ENCODE data around the gene TRIM52. TPM values are rescaled to one million over a fixed set of nuclear protein-coding genes. Genes with fewer than 3 reads are reported as not detected.

TRIM52 gene
- total and polyA plus RNA-seq, 2 of the 13 experiments (the other 11 are each of a cell fraction or from before 2014, with no cell fraction given), result 7.2 to 11.6 TPM

DNA sequence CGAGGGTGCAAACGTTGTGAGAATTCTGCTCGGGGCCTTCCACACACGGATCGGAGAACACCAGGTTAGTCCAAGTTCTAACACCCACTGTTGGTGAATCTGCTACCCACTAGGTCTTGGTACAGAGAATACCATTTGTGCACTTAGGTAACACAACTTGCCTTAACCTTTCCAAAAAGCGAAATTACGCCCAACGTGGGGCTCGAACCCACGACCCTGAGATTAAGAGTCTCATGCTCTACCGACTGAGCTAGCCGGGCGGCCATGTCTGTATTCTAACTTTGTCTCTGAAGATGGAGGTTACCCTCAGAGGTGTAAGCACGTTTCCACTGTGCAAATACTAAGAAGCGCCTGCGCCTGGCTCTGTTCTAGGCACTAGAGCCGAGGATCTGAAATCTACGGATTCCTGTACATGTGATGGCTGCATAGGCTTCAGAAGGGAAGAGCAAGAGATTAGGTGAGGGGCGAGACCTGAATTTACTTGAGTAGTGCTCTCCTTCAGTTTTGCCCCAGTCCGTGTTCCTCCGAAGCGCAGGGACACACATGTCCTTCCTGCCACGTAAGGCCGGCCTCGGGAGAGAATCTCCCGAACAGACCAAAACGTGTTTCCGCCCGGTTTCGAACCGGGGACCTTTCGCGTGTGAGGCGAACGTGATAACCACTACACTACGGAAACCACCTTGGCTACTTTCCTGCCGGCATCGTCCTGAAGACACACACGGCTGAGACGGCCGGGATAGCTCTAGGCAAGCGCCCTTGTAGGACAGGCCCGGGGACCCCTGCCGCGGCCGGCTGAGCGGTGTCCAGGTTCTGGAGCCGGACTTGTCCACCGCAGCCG, 38.9 kb downstream of the TRIM52 start (continued):
- no peak; the same call in 1 of the 2 replicates for TF ChIP-seq SAFB2 (CRISPR knock-in tag; IDR thresholded peaks at IDR 0.05; ENCODE audit: borderline replicate concordance, low read depth)
- no peak; the same call in 1 of the 2 replicates for TF ChIP-seq KAT7 (CRISPR knock-in tag; IDR thresholded peaks at IDR 0.05; ENCODE audit: borderline replicate concordance)
- TF ChIP-seq NFKB2 (CRISPR knock-in tag; IDR thresholded peaks at IDR 0.05; ENCODE audit: borderline replicate concordance), result peak; percentile 32; the same call in 1 of the 2 replicates
- TF ChIP-seq TCF7L2 (IDR thresholded peaks at IDR 0.05; ENCODE audit: low read depth, low read length), result no peak
- TF ChIP-seq, protein P1, sequence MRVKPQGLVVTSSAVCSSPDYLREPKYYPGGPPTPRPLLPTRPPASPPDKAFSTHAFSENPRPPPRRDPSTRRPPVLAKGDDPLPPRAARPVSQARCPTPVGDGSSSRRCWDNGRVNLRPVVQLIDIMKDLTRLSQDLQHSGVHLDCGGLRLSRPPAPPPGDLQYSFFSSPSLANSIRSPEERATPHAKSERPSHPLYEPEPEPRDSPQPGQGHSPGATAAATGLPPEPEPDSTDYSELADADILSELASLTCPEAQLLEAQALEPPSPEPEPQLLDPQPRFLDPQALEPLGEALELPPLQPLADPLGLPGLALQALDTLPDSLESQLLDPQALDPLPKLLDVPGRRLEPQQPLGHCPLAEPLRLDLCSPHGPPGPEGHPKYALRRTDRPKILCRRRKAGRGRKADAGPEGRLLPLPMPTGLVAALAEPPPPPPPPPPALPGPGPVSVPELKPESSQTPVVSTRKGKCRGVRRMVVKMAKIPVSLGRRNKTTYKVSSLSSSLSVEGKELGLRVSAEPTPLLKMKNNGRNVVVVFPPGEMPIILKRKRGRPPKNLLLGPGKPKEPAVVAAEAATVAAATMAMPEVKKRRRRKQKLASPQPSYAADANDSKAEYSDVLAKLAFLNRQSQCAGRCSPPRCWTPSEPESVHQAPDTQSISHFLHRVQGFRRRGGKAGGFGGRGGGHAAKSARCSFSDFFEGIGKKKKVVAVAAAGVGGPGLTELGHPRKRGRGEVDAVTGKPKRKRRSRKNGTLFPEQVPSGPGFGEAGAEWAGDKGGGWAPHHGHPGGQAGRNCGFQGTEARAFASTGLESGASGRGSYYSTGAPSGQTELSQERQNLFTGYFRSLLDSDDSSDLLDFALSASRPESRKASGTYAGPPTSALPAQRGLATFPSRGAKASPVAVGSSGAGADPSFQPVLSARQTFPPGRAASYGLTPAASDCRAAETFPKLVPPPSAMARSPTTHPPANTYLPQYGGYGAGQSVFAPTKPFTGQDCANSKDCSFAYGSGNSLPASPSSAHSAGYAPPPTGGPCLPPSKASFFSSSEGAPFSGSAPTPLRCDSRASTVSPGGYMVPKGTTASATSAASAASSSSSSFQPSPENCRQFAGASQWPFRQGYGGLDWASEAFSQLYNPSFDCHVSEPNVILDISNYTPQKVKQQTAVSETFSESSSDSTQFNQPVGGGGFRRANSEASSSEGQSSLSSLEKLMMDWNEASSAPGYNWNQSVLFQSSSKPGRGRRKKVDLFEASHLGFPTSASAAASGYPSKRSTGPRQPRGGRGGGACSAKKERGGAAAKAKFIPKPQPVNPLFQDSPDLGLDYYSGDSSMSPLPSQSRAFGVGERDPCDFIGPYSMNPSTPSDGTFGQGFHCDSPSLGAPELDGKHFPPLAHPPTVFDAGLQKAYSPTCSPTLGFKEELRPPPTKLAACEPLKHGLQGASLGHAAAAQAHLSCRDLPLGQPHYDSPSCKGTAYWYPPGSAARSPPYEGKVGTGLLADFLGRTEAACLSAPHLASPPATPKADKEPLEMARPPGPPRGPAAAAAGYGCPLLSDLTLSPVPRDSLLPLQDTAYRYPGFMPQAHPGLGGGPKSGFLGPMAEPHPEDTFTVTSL (CRISPR knock-in tag; IDR thresholded peaks at IDR 0.05; ENCODE audit: borderline replicate concordance), result peak; percentile 24; the same call in 1 of the 2 replicates
- TF ChIP-seq HHEX (CRISPR knock-in tag; IDR thresholded peaks at IDR 0.05), result no peak
- no peak for TF ChIP-seq ZKSCAN1 (IDR thresholded peaks at IDR 0.05; ENCODE audit: low read length)
- TF ChIP-seq POLR2AphosphoS2 (IDR thresholded peaks at IDR 0.05; ENCODE audit: low read depth, low read length), result no peak
- no peak for TF ChIP-seq ZNF569 (CRISPR knock-in tag; IDR thresholded peaks at IDR 0.05; ENCODE audit: borderline replicate concordance)
- TF ChIP-seq HDAC6 (IDR thresholded peaks at IDR 0.05; ENCODE audit: low read depth, low read length), result no peak
- no peak for TF ChIP-seq SNAPC5 (CRISPR knock-in tag; IDR thresholded peaks at IDR 0.05; ENCODE audit: borderline replicate concordance)
- peak; percentile 45; the same call in 1 of the 2 replicates for TF ChIP-seq TOE1 (CRISPR knock-in tag; IDR thresholded peaks at IDR 0.05)
- TF ChIP-seq THRA (CRISPR knock-in tag; IDR thresholded peaks at IDR 0.05; ENCODE audit: borderline replicate concordance), result no peak; the same call in 1 of the 2 replicates
- TF ChIP-seq, protein P2, sequence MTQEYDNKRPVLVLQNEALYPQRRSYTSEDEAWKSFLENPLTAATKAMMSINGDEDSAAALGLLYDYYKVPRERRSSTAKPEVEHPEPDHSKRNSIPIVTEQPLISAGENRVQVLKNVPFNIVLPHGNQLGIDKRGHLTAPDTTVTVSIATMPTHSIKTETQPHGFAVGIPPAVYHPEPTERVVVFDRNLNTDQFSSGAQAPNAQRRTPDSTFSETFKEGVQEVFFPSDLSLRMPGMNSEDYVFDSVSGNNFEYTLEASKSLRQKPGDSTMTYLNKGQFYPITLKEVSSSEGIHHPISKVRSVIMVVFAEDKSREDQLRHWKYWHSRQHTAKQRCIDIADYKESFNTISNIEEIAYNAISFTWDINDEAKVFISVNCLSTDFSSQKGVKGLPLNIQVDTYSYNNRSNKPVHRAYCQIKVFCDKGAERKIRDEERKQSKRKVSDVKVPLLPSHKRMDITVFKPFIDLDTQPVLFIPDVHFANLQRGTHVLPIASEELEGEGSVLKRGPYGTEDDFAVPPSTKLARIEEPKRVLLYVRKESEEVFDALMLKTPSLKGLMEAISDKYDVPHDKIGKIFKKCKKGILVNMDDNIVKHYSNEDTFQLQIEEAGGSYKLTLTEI (CRISPR knock-in tag; conservative IDR thresholded peaks at IDR 0.05), result no peak
- no peak; the same call in 1 of the 2 replicates for TF ChIP-seq KLF11 (CRISPR knock-in tag; IDR thresholded peaks at IDR 0.05)
- no peak for TF ChIP-seq EED (CRISPR knock-in tag; IDR thresholded peaks at IDR 0.05)
- TF ChIP-seq BCL6 (CRISPR knock-in tag; IDR thresholded peaks at IDR 0.05), result no peak; the same call in 1 of the 2 replicates
- peak; percentile 41 for TF ChIP-seq FOXP4 (CRISPR knock-in tag; IDR thresholded peaks at IDR 0.05)

Data from HepG2 (cell line).